Measurements from ENCODE around the gene KIF5A.

The KIF5A gene

DNA sequence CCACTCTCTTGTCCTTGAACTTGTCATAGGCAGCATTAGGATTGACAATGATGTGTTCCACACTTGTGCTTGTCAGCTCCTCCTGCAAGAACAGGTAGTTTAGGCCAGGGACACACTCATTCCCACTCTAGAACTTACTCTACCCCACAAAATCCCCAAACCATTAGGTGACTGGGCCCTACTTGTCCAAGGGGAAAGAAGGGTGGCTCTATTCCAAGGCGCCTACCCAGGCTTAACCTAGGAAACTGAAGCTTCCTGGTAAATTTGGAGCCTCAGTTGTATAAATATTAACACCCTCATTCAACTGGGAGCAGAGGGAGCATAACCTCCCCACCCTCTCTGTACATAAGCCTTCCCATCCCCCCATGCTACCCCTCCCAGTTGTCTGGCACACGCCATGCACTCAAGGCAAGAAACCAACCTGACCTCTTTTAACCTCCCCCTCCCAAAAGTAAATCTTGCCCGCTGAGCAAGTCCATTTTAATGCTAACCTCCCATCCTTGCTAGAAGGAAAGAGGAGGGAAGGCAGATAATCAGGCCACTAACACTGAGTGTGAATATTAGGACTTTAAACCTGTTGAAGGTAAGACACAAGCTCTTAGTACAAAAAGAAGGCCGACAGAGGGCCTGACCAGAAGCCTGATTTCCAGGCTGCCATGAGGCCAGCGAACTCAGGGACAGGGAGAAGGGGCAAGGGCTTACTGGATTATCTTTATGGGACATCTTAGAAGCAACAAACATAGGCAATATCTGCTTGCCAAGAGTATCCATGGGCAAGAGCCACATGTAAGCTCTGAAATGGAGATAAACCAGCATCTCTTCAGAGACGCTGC, 13.9 kb upstream of the KIF5A start:
- DNase-seq (ENCODE audit: low spot score), result no peak

DNA sequence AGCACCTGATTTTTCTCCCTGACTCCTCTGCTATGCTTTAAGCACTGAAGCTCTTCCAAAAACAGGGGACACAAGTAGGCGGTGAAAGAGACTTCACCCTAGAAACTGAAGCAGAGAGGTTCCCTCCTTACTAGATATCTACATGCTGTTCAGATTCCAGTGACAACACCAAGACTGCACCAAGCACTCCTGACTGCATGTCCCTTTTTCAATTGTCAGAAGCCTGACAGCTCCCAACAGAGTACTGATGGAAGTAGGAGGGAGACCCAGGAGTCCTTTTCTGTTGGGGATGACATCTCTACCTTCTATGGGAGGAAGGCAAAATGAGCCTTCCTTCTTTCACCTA, 13.3 kb upstream of the KIF5A start:
- no peak for DNase-seq (ENCODE audit: low spot score)

DNA sequence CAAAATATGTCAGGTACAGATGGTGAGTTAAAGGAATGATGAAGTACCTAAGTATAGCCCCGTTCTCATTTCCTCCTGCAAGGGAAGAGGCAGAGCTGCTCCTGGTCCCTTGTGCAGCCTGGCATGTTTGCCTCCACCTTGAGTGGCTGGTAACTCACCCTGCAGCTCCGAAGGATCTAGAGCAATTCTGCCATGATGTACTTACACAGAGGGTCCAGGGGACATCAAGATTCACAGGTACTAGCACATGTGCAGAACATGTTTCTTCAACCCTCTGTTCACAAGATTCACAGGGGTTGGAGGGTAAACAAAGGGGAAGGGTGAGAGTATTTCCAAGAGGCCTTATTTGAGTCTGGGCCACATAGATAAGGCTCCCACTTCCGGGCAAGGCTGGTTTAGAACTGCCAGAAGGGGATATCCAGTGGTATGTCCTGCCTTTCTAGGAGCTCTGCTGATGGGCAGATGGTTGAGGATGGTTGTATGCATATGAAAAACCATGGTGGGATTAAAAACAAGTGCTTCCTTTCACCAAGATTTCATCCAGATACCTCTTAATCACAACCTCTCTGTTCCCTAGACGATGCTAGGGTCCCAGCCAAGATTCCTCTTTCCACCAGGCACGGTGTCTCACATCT, 10.6 kb upstream of the KIF5A start:
- DNase-seq (ENCODE audit: low spot score), result no peak

DNA sequence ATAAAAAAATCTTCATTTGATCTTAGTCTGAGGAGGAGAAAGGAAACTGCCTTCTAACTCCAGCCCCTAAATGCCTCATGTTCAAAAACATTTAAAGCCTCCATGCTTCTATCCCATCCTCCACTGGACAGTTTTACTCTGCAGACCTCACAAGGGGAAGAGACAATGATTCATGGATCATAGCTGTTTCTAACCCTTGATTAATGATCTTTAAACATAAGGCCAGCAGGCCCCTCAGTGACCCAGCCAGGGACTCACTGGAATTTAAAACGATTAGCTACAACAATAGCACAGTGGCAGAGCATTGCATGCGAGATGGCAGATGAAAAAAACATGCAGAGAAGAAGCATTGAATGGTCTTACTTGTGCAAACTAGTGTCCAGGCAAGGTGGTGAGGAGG, 8.8 kb upstream of the KIF5A start:
- no peak for DNase-seq (ENCODE audit: low spot score)

DNA sequence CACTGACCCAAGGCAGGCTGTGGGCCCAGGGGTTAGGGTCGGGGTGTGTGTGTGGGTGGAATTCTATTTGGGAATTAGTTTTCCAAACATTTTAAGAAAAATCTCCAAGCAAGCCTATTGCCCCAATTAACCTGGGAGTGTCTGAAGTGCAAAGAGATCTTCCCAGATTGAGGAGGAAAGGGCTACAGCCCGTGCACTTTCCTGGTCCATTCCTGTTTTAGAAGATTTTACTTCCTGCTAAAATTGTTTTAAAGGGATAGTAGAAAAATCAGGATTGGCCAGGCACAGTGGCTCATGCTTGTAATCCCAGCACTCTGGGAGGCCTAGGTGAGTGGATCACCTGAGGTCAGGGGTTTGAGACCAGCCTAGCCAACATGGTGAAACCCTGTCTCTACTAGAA, 8.1 kb upstream of the KIF5A start:
- no peak for DNase-seq (ENCODE audit: low spot score)

DNA sequence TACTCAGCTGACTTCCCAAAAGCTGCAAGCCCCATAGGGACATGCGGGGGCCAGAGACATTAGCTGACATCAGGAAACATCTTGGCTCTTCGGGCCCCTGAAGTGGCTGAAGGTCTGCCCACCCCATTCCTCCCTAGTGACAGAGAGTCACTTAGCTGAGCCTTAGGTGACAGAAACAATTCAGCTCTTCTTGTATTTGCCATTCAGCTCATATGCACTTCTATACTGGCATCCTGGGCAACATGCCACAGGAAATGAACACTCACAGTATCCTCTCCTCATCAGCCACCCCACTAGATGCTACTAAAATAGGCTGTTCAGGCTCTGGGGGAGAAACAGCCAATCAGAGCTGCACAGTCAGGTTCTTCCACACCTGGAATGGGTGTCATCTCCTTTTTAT, 6.3 kb upstream of the KIF5A start:
- no peak for DNase-seq (ENCODE audit: low spot score)

DNA sequence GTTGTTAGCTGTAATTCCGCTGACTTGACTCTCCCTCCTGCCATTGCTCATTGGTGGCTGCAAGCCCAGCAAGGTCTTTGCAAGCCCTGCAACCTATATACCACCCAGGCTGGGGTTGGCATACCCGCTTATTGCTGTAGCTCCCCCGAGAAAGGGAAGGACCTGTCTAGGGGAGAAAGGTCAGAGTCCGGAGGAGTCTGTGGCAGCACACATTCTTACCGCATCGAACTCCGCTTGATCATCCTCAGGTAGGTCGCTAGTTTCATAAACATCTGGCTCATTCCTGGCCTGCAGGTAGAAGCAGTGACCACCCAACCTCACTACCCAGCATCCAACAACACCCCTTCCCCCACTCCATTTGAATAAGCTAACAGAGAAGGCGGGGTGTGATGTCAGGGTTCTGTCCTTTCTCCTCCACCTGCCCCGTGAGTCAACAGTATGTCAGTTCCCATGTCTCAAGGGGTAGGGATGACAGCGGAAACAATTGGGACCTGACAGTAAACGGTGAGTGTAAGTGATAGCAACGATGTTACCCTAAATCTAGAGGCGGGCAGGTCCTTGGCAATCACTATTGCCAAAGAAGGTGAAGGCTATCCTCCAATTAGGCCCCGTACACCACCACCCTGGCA, 3.9 kb upstream of the KIF5A start:
- no peak for DNase-seq (ENCODE audit: low spot score)

DNA sequence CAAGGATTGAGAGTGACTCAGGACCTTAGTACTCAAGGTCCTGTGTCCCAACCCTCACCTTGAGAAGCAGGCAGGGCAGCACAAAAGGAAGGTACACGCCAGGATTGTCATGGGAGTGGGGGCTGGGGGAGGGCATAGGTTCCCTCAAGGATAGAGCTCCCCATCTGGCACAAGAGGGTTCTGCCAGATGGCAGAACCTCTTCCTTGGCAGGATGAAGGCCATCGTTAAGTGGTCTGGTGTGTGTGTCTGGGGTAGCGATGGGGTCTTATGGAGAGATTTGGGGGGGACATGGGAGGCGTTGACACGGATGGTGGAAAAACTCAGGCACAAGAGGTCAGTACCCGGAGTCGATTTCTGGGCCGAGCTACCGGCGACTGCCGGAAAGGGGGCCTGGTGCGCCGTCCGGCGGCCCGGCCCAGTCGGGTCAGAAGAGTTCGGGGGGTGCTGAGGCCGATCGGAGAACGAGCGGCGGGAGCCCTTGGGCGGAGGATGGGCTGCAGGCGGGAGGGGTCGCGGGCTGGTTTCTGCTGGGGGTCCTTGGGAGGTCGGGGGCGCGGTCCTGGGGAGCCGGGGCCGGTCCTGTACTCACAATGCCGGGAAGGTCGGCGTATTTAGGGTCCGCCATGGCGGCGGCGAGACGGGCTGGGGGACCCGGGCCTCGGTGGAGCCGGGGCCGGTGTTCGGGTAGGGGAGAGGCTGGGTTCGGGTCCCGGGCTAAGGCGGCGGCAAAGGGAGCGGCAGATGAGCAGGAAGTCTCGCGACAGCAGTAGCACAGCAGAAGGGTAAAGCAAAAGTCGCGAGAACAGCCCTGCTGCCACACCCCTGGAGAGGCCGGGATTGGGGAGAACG, 3.2 kb upstream of the KIF5A start, which contains the start of gene DCTN2:
Gene DCTN2 (minus strand): TSS at position 755 of the 850 bp plus-strand sequence. CDS start 129 bp downstream, at position 626.
- peak; percentile 98 for DNase-seq (ENCODE audit: low spot score)

DNA sequence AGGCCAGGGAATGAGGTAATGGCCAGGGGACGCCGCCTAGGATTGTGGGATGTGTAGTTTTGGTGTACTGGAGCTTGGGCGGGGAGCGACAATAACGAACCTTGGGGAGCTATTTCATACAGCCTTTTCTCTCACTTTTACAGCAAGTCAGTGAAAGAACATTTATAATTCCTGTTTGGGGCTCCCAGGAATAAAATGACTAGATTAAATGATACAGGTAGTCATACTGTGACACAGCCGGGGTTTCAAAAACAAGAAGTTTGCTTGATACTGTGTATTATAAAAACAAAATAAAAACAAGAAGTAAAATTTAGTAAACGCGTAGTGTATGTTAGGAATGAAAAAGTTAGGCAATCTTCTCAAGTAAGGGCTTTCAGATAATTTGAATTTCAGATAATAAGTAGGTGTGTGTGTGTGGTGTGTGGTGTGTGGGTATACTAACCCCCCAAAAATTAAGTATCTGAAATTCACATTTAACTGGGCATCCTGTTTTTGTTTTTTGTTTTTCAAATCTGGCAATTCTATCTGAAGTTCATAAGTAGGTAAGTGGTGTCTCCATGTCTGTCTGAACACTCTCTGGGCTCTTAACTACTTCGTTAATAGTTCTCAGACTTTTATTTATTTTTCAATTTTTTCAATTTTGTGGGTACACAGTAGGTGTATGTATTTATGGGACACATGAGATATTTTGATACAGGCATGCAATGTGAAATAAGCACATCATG, 2.4 kb upstream of the KIF5A start:
- no peak for DNase-seq (ENCODE audit: low spot score)

DNA sequence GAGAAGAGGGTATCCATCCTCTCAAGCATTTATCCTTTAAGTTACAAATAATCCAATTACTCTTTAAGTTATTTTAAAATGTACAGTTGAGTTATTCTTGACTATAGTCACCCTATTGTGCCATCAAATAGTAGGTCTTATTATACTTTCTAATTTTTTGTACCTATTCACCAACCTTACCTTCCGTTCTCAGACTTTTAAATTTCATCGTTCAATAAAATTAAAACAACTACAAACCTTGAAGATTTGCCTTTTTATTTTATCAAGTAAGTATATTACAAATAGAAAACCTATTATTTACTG, 1.9 kb upstream of the KIF5A start:
- DNase-seq (ENCODE audit: low spot score), result no peak

DNA sequence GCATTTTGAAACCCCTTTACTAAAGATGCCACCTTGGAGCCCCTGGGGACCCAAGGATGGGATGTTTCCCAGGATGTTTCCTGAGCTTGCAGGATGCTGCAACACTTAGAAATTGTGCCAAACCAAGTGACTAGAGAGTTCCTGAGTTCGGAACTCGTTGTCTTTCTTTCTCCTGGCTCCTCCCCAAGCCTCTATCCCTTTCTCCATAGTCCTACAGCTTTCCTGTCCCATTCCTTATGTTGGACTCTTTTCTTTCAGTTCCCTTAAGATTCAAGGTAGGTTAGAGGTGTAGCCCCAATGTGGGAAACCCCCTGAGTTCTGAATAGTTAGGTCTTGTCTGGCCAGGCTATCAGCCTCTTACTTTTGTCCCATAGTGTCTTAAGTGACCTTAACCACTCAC, 1.4 kb upstream of the KIF5A start:
- no peak for DNase-seq (ENCODE audit: low spot score)

DNA sequence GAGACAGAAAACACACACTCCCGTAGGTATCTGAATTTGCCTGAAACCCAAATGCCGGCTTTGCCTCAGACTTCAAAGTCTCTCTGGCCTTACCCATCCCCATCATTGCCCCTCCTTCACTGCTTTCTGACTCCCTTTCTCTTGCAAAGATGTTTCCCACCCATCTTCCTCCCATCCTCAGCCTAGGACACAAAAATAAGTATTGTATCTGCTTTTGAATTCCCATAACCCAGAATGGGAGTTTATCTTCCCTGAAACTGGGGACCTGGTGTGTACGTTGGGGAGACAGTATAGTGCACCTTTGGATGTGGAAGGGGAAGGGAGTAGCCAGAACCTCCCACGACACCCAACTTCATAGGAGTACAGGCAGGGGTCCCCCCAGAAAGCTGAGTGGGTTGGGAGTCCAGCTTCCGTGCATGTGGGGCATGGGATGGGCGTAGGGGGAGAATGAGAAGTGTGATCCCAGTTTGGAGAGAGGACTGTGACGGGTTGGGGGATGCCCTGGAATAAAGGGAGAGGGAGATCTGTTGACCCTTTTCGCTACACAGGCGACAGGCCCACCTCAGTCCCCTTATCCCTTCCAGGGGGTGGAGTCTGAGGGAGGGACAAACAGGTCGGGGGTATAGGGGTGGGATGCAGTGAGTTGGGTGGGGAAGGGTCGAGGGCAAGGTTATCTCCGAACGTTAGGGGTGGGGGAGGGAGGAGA, 488 bp upstream of the KIF5A start:
- DNase-seq (ENCODE audit: low spot score), result no peak

DNA sequence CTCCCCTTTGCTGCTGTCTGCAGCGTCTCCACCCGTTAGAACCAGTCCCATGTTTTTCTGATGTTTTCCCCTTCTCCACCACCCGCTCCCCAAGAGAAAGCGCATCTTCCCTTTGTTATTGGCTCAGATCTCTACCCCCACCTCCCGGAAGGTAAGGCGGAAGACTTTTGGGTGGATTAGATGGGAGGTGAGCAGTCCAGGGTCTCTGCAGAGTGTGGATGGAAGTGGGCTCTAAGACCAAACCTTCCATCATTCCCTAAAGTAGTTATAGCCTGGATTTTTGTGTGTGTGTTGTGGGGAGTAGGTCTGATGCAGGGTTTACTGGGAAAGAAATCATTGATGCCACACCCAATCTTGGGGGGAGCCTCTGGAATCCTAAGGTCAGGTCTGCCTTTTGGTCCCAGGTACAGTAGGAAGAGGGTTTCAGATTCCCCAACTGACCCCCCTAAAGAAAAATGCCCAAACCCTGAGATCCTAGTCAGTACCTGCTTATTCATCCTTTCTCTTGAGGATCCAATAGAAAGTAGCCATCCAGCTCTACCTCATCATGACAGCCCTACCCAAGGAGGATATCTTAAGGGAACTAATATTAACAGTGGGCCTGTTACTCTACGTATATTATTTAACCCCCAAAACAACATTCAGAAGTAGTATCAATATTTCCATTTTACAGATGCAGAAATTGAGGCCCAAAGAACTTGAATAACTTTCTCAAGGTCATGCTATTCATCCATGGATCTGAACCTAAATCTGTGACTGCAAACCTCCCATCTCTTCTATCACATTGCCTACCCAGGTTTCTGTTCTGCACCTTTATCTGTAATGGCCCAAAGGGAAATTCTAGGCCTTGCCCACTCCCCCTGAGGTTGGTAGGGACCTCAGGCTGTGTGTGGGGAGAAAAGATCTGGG, 1.1 kb downstream of the KIF5A start:
- no peak for DNase-seq (ENCODE audit: low spot score)

DNA sequence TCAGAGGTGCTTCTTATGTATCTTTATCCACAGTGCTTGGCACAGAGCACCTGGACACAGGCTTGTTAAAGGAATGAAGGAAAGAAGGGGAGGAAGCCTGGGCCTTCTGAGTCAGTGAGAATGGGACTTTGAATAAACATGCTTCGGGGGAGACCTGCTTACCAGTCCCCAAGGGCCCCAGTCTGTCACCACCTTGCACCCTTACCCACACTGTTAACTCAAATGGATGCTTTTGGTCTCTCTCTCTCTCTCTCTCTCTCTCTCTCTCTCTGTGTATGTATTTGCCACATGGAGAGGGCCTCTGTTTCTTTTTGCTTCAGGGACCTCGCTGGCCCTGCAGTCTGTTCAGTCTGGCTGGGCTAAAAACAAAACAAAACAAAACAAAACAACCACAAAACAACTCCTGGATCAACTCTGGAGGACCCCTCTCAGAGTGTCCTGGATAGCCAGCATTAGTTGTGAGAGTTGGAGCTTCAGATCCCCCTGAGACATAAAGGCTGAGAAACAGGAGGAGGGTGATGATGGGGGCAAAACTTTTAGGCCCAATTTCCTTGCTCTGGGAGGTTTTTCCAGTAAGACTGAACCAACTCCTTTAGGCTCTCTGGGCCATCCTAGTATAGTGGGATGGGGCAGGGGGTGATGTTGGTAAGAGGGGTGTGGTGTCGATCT, 1.9 kb downstream of the KIF5A start:
- DNase-seq (ENCODE audit: low spot score), result no peak

DNA sequence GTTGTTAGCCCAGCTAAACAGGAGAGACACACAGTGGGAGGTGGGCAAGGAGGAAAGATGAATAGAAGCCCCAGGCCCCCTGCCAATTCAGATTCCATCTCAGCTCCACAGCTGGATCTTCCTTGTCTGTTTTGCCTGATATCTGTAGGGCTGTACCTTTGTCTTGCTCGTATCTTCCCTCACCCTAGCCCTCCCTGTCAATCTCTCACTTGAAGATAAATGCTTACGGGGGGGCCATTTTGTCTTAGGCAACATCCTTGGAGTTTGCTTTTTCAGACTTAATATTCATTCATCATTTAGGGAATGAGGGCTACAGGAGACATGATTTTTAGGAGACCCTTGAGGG, 2.4 kb downstream of the KIF5A start:
- no peak for DNase-seq (ENCODE audit: low spot score)

DNA sequence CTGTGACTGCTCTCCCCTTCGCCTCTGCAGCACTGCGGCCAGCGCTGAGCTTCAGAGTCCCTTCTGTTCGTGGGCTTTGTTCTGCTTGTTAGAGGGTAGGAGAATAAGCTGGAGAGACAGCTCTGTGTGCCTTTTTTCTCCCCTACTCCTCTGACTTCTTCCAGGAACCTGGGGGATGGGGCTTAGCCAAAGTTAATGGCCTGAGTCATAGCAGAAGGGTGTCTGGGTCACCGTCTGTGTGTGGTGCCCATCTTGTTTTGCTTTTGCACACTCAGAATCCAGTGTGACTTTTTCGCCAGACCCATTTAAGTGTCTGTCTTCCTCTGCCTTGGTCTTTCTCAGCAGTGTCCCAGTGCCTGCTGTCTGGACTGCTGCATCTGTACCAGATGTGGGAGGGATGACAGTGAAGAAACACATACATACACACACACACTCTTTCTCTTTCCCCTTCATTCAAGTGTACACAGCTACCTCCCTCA, 3.0 kb downstream of the KIF5A start:
- DNase-seq (ENCODE audit: low spot score), result no peak

DNA sequence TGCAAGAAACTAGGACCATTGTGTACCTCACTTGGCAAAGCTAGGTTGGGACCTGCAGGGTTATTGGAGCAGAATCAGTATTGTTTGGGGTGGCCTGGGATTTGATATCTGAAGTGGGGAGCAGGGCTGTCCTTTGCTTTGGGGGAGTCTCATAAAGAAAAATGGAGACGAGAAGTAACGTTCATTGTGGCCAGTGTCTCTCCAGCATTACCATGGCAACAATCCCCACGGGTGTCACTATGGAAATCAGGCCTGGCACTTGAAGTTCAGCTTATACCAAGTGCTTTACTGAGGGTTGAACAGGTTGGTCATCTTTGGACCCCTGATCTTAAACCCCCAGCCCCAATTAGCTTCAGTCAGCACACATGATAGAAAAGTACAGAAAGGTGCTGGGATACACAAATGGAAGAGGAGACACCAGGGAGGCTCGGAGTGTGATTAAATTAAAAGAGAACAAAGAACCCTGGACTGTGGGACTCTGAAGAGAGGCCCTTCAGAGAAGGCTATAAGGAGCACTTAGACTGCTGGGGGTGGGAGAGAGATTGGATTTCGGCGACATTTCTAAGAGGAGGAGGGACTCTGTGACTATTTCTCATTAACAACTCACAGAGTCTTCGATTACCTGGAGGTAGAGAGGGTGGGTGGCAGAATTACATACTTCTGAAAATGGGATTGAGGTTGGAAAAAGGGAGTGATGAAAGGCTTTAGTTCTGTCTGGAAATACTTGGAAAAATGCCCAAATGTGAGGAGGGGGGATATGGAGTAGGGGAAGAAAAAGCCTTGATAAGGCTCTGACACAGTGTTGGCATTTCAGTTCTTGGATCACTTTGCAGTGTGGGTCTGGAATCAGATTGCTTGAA, 3.7 kb downstream of the KIF5A start:
- DNase-seq (ENCODE audit: low spot score), result no peak

DNA sequence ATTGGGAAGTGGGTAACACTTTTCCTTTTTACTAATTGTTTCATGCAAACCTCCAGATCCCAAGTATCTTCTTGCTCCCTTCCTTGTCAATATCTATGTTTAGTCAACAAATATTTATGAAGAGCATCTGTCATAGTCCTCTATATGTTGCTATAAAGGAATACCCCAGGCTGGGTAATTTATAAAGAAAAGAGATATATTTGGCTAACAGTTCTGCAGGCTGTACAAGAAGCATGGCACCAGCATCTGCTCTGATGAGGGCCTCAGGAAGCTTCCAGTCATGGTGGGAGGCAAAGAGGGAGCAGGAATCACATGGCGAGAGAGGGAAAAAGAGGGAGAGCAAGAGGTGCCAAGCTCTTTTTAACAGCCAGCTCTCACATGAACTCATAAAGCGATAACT, 4.6 kb downstream of the KIF5A start:
- no peak for DNase-seq (ENCODE audit: low spot score)

DNA sequence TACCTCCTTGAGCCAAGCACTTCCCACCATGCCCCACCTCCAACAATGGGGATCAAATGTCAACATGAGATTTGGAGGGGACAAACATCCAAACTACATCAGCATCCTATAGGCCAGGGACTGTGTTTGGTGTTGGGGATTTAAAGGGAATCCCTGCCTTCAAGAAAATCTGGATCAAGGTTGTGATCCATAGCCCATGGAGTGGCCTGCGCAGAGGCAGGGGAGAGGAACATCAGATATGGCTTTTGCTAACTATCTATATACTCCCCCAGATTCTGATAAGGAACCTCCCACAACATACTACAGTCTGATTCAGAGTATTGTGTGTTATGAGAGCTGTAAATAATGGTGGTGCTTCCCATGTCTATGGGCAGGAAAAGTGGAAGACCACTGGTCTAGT, 5.1 kb downstream of the KIF5A start:
- no peak for DNase-seq (ENCODE audit: low spot score)
